Kidney (tissue), 14 donors: ENCODE data around the gene APOL5. TPM values are rescaled to one million over a fixed set of nuclear protein-coding genes. Genes with fewer than 3 reads are reported as not detected.

Experiments used
- DNase-seq, 5 donors: peaks; one replicate each; pipeline ENCODE4 v3.0.0-alpha.2; 2013 to 2020
- FAIRE-seq: peaks from 2 replicates; lab custom pipeline; 2012; peaks lifted over from hg19 to GRCh38; lab: Jason Lieb, UNC
- H3K27ac ChIP-seq, 2 donors: one replicate each; pipeline ENCODE4 v1.7.0; 2013; ENCODE audit warnings: low read depth in 2 of 2, low read length in 2 of 2, inconsistent platforms in 1 of 2
- H3K27me3 ChIP-seq: one replicate; pipeline ENCODE4 v1.7.1; 2013; ENCODE audit warnings: low read length, inconsistent platforms; ENCODE audit not compliant: control insufficient read depth, insufficient read depth
- H3K36me3 ChIP-seq, 3 donors: one replicate each; pipeline versions ENCODE4 v1.7.0 to v1.7.1; 2013; ENCODE audit warnings: low read length in 3 of 3, control low read depth in 1 of 3, inconsistent platforms in 1 of 3; ENCODE audit not compliant: insufficient read depth in 3 of 3, control insufficient read depth in 2 of 3
- H3K4me1 ChIP-seq, 3 donors: one replicate each; pipeline versions ENCODE4 v1.7.0 to v1.7.1; 2013; ENCODE audit warnings: low read length in 3 of 3, inconsistent platforms in 1 of 3, low read depth in 1 of 3; ENCODE audit not compliant: control insufficient read depth in 2 of 3, insufficient read depth in 2 of 3
- H3K4me3 ChIP-seq, 3 donors: one replicate each; pipeline versions ENCODE4 v1.7.0 to v1.8.1; 2013; ENCODE audit warnings: low read length in 3 of 3, control low read depth in 1 of 3, inconsistent platforms in 1 of 3
- H3K9ac ChIP-seq, 3 donors: one replicate each; pipeline versions ENCODE4 v1.7.0 to v1.7.1; 2013; ENCODE audit warnings: low read length in 3 of 3, control low read depth in 1 of 3, inconsistent platforms in 1 of 3
- H3K9me3 ChIP-seq, 3 donors: one replicate each; pipeline versions ENCODE4 v1.7.0 to v1.7.1; 2013; ENCODE audit warnings: low read length in 3 of 3, control low read depth in 1 of 3, inconsistent platforms in 1 of 3; ENCODE audit not compliant: control insufficient read depth in 2 of 3, insufficient read depth in 1 of 3
- intact Hi-C: fragments of 100-400 bp; cut with DNase I; formaldehyde crosslinking; loops from one replicate; pipeline ENCODE4 v1.11.1; 2022
- polyA plus RNA-seq: library from polyadenylated mRNA; stranded (reverse); fragments of 350-450 nt; fragmentation: Illumina TruSeq; extraction: RNeasy Lipid Tissue Mini Kit (QIAGEN cat#74804); gene quantifications from one replicate; pipeline ENCODE4 v1.2.3, GENCODE V29; 2014; ENCODE audit warnings: low read depth, low replicate concordance; ENCODE audit not compliant: insufficient read depth
- total RNA-seq: library from RNA; stranded (reverse); fragmentation: NEBNext Ultra II Directional; extraction: Animal tissue kit (Norgen Biotek cat#: 25700); gene quantifications from one replicate; pipeline ENCODE4 v1.2.1, GENCODE V29; 2021
- TF ChIP-seq, protein P1 (sequence below): IDR thresholded peaks from 3 replicates; pipeline ENCODE4 v1.5.1; 2012; ENCODE audit warnings: mild to moderate bottlenecking, moderate library complexity, borderline replicate concordance; ENCODE audit not compliant: insufficient read depth; ENCODE audit errors: extremely low read depth
- donor health status: control.
- donor health status: control.
- donor health status: control.
- donor health status: control.
- donor health status: control.
- donor health status: DM: yes; HTN: yes; CAD: no.
- donor health status: Normal renal cell carcinoma (clear cell type).

Gene APOL5
- total and polyA plus RNA-seq, 2 donors from 2014 or later: not detected

DNA sequence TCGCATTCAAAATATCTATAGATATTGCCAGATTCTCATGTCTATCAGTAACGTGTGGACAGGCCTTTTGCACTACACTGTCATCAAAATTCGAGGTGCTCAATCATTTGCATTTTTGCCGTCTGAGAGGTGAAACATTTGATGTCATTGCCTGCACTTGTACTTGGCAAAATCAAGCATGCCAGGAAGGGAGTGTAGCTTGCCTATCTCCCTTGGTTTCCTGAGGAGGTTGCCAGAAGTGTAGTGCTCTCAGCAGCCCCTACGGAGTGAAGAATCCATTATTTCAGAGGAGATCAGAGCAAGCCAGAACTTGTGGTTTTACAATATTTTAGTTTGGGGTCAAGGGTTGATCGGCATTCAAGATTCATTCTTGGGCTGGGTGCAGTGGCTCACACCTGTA lies 30.2 kb upstream of the APOL5 start:
- H3K27me3 ChIP-seq: no peaks in the 10 kb centered on the region
- no peaks in the 10 kb centered on the region for H3K9me3 ChIP-seq
- H3K9ac ChIP-seq: no peak overlapping the region
- intact Hi-C loops: no loop called here
- H3K4me3 ChIP-seq: no peak overlapping the region
- H3K4me1 ChIP-seq: no peaks in the 10 kb centered on the region
- no peak for FAIRE-seq
- H3K36me3 ChIP-seq: no peaks in the 10 kb centered on the region
- H3K27ac ChIP-seq: no peak overlapping the region
- no peak for DNase-seq
- TF ChIP-seq, protein P1, sequence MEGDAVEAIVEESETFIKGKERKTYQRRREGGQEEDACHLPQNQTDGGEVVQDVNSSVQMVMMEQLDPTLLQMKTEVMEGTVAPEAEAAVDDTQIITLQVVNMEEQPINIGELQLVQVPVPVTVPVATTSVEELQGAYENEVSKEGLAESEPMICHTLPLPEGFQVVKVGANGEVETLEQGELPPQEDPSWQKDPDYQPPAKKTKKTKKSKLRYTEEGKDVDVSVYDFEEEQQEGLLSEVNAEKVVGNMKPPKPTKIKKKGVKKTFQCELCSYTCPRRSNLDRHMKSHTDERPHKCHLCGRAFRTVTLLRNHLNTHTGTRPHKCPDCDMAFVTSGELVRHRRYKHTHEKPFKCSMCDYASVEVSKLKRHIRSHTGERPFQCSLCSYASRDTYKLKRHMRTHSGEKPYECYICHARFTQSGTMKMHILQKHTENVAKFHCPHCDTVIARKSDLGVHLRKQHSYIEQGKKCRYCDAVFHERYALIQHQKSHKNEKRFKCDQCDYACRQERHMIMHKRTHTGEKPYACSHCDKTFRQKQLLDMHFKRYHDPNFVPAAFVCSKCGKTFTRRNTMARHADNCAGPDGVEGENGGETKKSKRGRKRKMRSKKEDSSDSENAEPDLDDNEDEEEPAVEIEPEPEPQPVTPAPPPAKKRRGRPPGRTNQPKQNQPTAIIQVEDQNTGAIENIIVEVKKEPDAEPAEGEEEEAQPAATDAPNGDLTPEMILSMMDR: no peak

DNA sequence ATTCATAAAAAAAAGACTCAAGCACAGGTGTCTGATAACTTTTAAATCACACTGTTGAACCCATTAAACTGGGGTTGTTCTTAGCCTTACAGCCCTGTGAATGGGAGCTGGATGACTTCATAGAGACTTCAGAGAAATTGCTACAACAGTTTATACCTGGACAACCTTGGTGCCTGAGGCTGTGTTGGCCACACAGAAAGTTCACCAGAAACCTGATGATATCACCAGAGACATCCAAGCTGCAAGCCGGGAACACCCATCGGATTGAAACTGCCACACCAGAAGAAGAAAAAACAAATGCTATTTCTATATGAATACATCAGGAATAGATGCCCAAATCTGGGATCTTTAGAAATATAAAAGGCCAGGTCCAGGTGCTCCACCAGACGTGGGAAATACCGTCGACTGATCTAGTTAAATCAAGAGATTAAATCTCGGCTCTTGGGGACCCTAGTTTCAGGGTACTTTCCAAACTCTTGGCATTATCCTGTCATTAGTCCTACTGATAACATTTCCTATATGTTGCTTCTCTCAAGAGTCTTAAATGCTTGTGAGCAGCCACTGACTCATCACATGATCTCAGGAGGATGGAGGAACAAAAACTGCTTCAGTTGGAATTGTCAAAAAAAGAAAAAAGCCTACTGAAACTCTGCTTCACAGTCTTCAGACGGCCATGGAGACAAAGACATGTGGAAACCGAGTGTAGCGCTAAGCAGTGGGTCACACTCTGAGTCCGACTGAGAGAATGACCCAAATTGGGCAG lies 28.6 kb upstream of the APOL5 start:
- Histone ChIP-seq H3K27me3 (no peaks in the 10 kb centered on the region), H3K4me3 (no peak overlapping the region), H3K27ac (no peak overlapping the region), H3K9ac (no peak overlapping the region), H3K4me1 (no peaks in the 10 kb centered on the region), H3K9me3 (no peaks in the 10 kb centered on the region), H3K36me3 (no peaks in the 10 kb centered on the region)
- intact Hi-C loops: no loop called here
- TF ChIP-seq, protein P1: no peak
- no peak for DNase-seq
- FAIRE-seq: no peak

DNA sequence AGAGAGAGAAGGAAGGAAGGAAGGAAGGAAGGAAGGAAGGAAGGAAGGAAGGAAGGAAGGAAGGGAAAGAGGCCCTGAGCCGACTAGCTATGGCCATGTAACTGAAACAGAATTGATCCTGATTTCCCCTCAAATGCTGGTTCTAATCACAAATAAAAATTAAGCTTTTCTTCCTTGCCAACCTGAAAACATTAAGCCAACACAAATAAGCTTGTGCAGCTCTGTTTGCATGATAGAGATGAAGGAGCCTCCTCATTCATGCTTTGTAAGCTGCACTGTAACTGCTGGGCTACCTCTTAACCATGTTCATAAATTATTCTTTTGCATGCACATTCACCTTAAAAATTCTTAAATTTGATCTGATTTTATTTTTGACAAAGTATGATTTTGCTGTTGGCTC lies 27.7 kb upstream of the APOL5 start:
- intact Hi-C loops: no loop called here
- Histone ChIP-seq H3K27ac (no peak overlapping the region), H3K4me1 (no peaks in the 10 kb centered on the region), H3K9me3 (no peaks in the 10 kb centered on the region), H3K36me3 (no peaks in the 10 kb centered on the region), H3K4me3 (no peak overlapping the region), H3K9ac (no peak overlapping the region), H3K27me3 (no peaks in the 10 kb centered on the region)
- no peak for FAIRE-seq
- TF ChIP-seq, protein P1: no peak
- DNase-seq: no peak

DNA sequence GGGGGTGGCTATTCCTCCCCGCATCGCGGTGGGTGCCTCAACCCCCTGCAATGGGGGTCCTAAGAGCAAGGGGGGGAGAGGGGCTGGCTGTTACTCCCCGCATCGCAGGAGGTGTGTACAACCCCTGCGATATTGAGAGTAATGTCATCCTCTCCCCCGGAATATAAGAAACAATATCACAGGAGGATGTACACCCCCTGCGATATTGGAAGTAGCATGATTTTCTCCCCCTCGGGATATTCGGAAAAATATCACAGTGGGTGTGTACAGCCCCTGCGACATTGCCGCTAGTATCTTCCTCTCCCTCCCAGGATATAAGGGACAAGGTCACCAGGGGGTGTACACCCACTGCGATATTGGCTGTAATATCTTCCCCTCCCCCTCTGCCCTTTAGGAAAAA lies 22.5 kb upstream of the APOL5 start:
- FAIRE-seq (no peak), DNase-seq (no peak)
- Histone ChIP-seq H3K4me1 (no peaks in the 10 kb centered on the region), H3K9ac (no peak overlapping the region), H3K27me3 (no peaks in the 10 kb centered on the region), H3K36me3 (no peaks in the 10 kb centered on the region), H3K9me3 (no peaks in the 10 kb centered on the region), H3K27ac (no peak overlapping the region), H3K4me3 (no peak overlapping the region)
- intact Hi-C loops: no loop called here
- TF ChIP-seq, protein P1: no peak
